ENCODE data around the gene ZMIZ1.

Gene ZMIZ1

GRCh38 chr10:79239275-79239779, 170.6 kb downstream of the ZMIZ1 start:
- Histone ChIP-seq H3K27ac (peak overlapping the region in 18 of 21 experiments; percentile 7 to 76 (median 58)), H3K4me3 (no peak overlapping the region)

DNA sequence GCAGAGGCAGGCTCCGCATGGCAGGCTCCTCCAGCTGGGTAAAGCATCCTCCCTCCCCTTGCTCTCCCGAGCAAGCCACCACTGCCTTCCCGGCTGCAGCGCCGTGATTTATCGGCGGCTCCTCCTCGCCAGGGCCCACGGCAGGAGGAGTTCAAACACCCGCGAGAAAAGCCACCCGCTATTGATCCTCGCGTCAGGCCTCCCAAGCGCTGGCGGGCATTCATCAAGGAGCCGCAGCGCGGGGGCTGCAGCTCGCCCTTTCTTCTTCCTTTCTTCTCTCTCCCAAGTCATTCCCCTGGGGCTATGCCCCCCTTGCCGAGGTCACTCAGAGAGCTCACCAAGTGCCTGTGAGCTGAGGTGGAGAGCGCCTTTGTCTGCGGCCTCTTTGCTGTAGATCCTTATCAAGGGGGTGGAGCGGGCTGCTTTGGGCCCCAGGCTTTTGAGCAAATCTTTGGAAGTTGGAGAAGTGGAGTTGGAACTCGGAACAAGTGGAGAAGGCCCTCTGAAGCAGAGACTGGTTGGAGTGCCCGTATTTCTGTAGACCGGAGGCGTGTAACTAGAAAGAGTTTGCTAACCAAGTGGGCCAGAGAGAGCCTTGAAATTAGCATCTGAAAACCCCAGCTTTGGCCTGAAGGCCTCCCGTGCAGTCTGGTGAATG, 171.3 kb downstream of the ZMIZ1 start:
- peak overlapping the region in 17 of 21 experiments; percentile 7 to 76 (median 59) for H3K27ac ChIP-seq

DNA sequence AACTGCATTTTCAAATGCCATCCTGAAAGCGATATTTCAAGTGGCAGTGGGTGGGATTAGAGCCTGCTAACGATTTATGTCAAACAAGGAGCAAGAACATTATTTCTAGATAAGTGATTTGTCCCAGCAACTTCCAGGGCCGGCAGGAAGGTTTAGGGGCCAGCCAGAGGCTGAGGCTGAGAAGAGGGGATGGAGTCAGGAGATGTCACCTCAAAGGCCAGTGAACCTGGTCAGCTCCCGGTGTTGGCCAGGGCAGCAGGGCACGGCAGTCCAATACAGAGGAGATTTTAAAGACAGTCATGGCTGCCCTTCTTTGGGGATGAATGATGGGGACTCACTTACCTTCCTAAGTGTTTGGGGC, 172.8 kb downstream of the ZMIZ1 start:
- peak overlapping the region in 6 of 7 experiments; percentile 34 to 69 (median 60) for H3K4me3 ChIP-seq
- H3K27ac ChIP-seq, result peak overlapping the region; percentile 33 to 95 (median 88)

More for the DNA sequence above, 171.3 kb downstream of the ZMIZ1 start:
- H3K4me3 ChIP-seq, result no peak overlapping the region

- Histone ChIP-seq H3K27ac (peak overlapping the region; percentile 60 to 95 (median 88)), H3K4me3 (peak overlapping the region; percentile 34 to 69 (median 55))
These were observed 173.3 kb downstream of the ZMIZ1 start for GRCh38 chr10:79241990-79242619.

DNA sequence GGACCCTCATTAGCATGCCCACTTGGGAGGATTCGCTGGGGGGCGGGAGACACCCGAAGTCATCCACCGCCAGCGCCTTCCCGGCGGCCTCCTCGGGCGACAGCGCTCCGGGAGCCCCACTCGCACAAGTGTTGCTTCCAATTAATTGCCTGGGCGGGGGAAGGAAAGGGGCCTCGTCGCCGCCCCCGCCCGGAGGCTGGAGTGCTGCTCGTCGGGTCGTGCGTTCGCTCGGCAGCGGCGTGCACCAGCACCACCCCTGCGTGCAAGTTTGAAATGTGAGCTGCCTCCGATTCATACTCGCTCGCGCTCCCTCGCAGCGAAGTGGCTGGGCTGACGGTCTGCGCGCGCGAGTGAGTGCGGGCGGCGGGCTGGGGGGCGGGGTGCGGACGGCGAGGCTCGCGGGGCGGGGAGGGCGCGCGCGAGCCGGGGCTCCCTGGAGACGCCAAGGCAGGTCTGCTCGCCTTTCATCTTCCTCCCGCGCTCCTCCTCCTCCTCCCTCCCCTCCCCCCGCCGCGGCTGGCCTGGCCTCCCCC, 173.9 kb downstream of the ZMIZ1 start:
- peak overlapping the region; percentile 34 to 69 (median 55) for H3K4me3 ChIP-seq
- peak overlapping the region; percentile 60 to 95 (median 88) for H3K27ac ChIP-seq

DNA sequence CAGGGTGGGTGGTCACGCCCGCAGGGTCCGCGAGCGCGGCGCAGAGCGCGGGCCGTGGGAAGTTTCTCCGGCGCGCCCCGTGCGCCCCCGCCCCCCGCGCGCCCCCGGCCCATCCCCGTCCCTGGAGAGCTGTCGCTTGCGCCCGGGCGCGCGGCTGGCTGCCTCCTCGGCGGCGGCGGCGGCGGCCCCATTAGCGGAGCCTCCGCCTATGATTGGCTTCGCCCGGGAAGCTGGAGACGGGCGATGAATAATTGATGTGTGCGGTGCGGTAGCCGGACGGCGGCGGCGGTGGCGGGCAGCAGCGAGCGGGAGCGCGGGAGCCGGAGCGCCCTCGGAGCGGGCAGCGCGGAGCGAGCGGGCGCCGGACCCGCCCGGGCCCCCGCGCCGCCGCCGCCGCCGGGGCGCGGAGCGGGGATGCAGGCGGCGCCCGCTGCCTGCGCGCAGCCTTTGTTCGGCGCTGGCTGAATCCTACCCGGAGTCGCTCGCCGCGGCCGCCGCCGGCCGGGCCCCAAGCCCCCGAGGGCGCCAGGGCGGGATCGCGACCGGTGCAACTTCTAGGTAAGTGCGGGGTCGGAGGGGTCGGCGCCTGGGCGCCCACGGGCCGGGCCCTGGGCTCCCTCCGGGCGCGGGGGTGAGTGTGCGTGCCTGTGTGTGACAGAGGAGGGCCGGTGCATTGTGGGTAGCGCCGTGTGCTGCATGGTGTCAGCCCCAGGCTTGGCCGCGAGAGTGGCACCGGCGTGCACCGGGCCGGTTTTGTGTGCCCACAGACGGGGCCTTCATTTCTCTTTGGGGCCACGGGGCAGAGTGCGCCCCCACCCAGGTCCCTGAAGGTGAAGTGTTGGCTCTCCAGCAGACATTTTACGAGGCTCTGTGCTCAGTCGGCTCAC, 174.7 kb downstream of the ZMIZ1 start:
- H3K27ac ChIP-seq, result peak overlapping the region; percentile 60 to 95 (median 88)
- H3K4me3 ChIP-seq, result peak overlapping the region; percentile 34 to 69 (median 55)

DNA sequence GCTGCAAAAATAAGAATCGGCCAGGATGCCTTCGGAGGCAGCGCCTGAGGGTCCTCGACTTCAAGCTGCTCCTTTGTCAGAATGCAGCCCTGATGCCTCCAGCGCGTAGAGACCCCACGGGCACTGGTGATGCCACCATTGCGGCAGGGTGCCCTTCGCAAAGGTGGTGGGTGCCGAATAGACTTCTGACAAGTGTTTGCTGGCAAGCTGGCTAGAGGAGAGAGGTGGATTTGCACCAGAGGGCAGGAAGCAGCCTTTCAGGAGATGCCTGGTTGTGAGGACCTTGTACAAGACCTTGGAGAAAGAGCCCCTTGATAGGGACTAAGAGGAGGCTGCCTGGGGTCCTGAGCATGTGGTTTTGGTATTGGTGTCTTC, 175.3 kb downstream of the ZMIZ1 start:
- H3K4me3 ChIP-seq, result peak overlapping the region; percentile 34 to 69 (median 55)
- H3K27ac ChIP-seq, result peak overlapping the region; percentile 2 to 95 (median 87)

- peak overlapping the region in 5 of 7 experiments; percentile 34 to 69 (median 65) for H3K4me3 ChIP-seq
- peak overlapping the region in 20 of 21 experiments; percentile 77 to 95 (median 86) for H3K27ac ChIP-seq
These were observed 176.2 kb downstream of the ZMIZ1 start for GRCh38 chr10:79244841-79245504.

GRCh38 chr10:79245539-79246208, 176.9 kb downstream of the ZMIZ1 start:
- H3K4me3 ChIP-seq, result peak overlapping the region in 3 of 7 experiments; percentile 7 to 50 (median 9)
- H3K27ac ChIP-seq, result peak overlapping the region in 20 of 21 experiments; percentile 61 to 95 (median 86)

- peak overlapping the region in 2 of 7 experiments; percentile 2 to 9 for H3K4me3 ChIP-seq
- peak overlapping the region in 20 of 21 experiments; percentile 61 to 95 (median 86) for H3K27ac ChIP-seq
These were observed 177.4 kb downstream of the ZMIZ1 start for GRCh38 chr10:79246209-79246581.

- peak overlapping the region in 20 of 21 experiments; percentile 61 to 95 (median 86) for H3K27ac ChIP-seq
- H3K4me3 ChIP-seq, result no peak overlapping the region
These were observed 178.0 kb downstream of the ZMIZ1 start for GRCh38 chr10:79246606-79247275.

DNA sequence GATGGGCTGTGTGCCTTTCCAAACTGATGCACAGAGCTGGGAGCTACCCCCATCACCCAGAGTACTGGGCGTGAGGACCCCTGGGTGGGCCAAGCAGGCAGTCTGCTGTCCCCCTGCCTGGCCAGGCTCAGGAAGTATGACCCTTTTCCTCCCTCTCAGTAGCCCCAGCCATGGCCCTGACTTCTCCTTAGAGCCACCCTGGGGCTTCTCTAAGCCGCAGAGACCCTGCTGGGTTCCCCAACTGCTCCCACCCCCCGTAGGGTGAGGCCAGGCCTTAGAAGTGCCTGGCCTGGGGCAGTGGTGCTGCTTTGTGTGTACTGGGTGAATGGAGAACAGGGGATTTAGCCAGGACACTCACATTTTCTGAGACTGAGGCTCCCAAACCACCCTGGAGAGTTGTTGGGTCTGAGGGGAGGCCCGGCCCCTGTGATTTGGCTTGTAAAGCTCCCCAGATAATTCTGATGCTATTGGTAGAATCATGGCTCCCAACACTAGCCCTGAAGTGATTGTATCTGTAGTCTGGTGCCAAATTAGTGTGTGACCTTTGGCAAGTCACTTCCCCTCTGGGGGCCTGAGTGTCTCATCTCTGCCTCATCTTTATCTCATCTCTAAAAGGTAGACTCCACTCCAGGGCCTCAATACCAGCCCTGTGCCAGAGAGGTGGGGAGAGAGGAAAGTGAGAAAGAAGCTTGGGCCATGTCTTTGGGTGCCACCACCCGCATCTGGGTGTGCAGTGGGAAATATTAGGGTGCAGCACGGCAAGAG, 178.8 kb downstream of the ZMIZ1 start:
- Histone ChIP-seq H3K4me3 (no peak overlapping the region), H3K27ac (peak overlapping the region in 20 of 21 experiments; percentile 61 to 95 (median 86))

GRCh38 chr10:79248341-79249185, 179.8 kb downstream of the ZMIZ1 start:
- Histone ChIP-seq H3K4me3 (no peak overlapping the region), H3K27ac (peak overlapping the region in 20 of 21 experiments; percentile 61 to 95 (median 86))

- Histone ChIP-seq H3K27ac (peak overlapping the region in 20 of 21 experiments; percentile 61 to 95 (median 86)), H3K4me3 (no peak overlapping the region)
These were observed 180.7 kb downstream of the ZMIZ1 start for GRCh38 chr10:79249186-79250121.

DNA sequence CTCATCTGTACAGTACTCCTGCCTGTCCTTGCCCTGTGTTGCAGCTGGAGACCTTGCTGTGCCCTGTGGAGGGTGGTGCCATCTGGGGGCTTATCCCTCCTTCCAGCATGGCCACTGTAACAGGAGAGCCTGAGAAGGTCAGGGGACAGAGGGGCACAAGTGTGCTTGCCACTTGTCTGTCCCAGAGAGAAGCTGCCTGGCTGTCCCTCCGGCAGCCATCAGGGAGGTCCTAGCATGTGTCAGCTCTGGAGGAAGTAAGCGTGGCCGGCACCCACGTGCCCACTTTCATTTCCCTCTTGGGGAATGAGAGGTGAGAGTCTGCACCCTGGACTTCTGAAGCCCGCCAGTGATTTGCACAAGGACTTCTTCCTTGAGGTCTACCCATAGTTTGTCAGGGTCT, 181.5 kb downstream of the ZMIZ1 start:
- Histone ChIP-seq H3K27ac (peak overlapping the region in 20 of 21 experiments; percentile 24 to 95 (median 85)), H3K4me3 (no peak overlapping the region)
